HG03575 (cell line): ENCODE data around the gene CLEC4E.
"Not testable (repeated sequence)": the region's sequence is repeated elsewhere in the genome, so short reads cannot be mapped to it uniquely, and the experiment has no call there.

ENCODE experiments used
- ATAC-seq: cut with Tn5 transposase; IDR thresholded peaks from one replicate; pipeline ENCODE4 v1.9.1; 2021; ENCODE audit not compliant: unreplicated experiment, insufficient number of reproducible peaks, low FRiP score; ENCODE audit errors: extremely low read depth

Gene CLEC4E, protein sequence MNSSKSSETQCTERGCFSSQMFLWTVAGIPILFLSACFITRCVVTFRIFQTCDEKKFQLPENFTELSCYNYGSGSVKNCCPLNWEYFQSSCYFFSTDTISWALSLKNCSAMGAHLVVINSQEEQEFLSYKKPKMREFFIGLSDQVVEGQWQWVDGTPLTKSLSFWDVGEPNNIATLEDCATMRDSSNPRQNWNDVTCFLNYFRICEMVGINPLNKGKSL

DNA sequence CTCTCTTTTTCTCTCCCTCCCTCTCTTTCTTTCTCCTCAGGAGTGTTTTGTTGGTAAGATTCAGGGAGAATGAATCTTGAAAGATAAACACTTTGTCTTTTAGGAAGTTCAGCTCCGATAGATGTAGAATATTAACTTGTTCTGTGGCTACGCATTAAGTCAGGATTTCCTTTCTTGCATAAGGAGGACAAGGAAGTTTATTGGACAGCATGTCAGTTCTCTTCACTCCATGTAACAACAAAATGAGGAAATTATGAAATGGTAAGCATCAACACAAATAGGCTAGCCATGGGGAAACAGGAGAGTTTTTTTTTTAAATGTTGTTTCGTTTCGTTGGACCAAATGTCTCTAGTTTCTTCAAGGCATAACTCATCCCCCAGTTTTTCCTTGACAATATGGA lies at the start of gene CLEC4E:
Gene CLEC4E (minus strand): TSS at position 75 of the 400 bp plus-strand sequence. CDS start 108 bp downstream, outside the sequence.
- ATAC-seq: not testable (repeated sequence)

DNA sequence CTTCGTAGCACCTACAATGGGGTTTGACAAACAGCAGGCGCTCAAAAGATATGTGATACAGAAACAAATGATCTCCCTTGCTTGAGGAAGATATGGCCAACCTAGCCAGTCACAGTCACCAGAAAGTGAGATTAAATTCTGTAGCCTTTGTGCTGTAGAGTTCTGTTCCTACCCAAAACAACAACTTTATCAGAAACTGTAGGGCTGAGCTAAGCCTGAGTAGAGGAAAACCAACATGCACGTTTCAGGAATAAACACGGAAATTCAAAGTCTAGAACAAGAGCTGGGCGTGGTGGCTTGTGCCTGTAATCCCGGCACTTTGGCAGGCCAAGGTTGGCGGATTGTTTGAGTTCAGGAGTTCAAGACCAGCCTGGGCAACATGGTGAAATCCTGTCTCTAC lies 49.0 kb upstream of the CLEC4E start:
- no peak for ATAC-seq

DNA sequence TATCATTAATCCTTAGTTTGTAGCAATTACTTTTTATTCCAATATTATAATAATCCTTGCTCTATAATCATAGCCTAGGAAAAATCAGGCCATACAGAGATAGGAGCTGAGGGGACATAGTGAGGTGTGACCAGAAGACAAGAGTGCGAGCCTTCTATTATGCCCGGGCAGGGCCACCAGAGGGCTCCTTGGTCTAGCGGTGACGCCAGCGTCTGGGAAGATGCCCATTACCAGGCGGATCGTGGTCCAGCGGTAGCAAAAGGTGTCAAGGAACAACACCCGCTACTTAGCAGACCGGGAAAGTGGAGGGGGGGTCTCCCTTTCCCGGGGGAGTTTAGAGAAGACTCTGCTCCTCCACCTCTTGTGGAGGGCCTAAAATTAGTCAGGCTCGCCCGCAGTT lies 43.8 kb upstream of the CLEC4E start:
- ATAC-seq: not testable (repeated sequence)

DNA sequence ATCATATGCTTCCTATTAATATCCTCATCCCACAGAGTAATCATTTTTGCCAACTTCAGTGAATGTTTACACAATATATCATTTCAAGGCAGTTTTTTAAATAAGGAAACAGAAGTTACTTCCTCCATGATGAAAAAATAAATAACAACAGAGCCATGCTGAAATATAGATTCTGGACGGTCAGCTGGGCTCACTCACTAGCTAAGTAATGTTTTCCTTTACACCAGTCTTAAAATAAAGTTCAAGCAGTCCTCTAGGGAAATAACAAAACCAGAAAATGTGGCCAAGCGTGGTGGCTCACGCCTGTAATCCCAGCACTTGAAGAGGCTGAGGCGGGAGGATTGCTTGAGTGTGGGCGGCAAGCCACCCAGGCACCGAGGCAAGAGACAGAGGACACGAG lies 43.3 kb upstream of the CLEC4E start:
- no peak for ATAC-seq

DNA sequence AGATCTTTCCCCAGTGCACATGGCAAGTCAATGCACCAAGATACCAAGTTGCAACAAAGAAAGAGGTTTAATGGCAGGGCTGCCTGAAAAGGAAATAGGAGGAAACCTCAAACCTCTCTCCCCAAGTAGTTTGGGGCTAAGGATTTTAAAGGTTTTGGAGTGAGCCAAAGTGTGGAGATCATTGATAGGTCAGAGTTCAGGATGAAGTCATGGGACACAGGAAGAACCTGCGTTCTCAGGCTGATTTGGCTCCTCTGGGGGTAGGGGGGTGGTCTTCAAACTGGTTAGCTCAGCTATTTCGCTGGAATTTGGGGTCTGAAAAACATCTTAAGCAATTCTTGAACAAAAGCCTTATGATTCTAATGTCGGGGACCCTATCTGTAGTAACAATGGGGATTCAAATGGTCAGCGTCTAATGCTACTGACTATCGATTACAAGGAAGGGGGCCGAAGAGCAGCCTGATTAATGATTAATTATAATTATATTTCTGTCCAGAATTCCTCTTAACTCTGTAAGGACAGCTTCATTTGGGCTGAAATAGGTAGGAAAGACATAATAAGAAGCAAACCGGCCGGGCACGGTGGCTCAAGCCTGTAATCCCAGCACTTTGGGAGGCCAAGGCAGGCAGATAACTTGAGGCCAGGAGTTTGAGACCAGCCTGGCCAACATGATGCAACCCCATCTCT lies 40.5 kb upstream of the CLEC4E start:
- no peak for ATAC-seq

DNA sequence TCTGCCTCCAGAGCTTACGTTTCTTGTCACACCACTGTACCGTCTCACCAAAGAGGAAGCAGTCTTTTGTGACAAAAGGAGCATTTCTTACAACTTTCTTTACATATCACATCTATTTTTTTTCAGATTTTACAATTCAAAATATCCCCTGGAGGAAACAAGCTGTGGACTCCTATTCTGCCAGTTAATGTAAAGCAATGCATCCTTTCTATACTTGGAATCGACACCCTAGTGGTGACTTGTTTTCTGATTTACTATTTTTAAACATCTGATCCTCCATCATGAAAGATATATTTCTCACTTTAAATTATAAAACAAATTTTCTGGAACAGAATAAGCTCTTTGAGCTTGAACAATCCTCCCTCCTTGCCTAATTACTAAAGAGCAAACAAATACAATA lies 37.2 kb upstream of the CLEC4E start:
- ATAC-seq: no peak

DNA sequence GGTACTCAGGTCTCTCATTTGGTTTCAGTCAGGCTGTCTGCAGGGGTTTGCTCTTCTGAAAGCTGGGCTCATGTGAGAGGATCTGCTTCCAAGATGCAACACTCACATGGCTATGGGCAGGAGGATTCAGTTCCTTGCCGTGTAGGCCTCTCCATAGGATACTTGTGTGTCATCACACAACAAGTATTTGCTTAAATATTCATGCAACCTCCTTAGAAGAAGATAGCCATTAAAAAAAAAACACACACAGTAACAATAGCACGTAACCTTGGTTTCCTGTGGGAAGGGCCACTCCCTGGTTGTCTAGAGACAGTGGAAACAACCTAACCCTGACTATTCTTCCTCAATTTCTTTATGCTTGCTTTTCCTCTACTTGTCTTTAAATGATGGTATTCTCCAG lies 31.8 kb upstream of the CLEC4E start:
- ATAC-seq: no peak

DNA sequence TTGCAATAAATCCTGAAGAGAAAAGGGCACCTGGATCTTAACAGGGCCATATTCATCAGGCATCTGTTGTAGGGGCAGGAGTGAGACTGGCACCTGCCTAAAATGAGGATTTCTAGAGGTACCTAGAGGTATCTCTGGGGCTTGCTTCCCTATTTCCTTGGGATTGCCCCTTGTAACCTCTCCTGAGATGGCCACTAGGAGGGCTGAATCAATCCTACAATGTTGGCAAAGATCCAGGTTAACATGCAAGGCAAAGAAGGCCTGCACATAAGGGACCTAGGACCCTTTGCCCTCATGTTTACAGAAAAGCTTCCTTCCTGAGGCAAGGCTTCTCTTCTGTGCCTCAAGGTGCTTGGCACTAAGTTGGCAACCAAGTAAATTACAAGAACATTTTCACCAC lies 25.8 kb upstream of the CLEC4E start:
- no peak for ATAC-seq

DNA sequence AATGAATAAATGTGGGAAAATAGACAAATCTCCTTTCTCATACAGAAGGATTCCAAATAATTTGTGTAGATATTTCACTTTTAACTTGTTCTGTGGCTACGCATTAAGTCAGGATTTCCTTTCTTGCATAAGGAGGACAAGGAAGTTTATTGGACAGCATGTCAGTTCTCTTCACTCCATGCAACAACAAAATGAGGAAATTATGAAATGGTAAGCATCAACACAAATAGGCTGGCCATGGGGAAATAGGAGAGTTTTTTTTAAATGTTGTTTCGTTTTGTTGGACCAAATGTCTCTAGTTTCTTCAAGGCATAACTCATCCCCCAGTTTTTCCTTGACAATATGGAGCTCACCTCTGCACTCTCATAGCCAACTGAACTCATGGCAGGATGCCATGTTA lies 25.3 kb upstream of the CLEC4E start:
- ATAC-seq: not testable (repeated sequence)

DNA sequence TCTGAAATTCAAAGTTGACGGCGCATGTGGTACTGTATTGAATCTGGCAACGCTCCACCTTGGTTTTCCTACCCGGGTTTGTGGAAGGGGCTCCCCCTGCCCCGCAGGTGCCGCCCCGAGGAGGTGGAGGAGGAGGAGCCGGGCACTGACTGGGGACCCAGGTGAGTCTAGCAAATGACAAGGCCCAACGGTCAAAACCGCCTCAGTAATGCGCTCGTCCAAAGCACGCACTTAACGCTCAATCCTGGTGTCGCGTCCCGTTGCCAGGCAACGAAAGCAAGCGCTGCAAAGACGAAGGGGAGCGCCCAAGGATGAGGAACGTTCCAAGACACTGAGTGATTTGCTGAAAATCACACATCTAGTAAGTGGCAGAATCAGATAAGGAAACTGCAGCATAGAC lies 24.0 kb upstream of the CLEC4E start:
- no peak for ATAC-seq

DNA sequence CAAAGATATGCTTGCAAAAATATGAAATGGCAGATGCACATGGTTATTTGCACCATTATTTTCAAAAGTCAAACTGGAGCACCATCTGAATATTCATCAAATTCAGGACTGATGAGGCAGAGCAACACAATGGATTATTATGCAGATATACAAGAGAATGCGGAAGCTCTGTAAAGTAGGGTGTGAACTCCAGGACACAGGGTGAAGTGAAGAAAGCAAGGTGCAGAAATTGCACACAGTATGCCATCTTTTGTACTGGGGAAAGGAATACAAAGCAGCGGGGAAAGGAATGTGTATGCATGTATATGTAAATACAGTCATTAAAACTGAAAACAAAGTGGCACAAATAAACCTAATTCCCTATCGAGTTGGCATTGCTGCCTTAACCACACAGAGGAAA lies 22.7 kb upstream of the CLEC4E start:
- ATAC-seq: no peak

DNA sequence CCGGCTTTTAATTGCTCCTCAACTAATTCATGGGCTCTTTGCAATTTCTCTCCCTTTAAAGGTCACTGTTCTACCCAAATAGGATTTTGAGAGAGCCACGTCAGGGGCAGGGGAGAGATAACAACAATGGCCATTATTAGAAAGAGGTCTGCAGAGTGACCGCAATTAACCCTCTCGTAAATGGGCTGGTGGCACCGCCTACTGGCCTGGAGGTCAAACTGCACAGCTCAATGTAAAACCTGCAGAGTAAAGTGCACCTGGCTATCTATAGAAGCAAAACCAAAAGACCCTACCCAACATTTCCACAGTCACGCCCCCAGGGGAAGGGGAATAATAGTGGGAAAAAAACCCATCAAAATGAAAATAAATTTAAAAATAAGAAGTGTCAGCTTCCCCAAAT lies 21.6 kb upstream of the CLEC4E start:
- ATAC-seq: no peak

DNA sequence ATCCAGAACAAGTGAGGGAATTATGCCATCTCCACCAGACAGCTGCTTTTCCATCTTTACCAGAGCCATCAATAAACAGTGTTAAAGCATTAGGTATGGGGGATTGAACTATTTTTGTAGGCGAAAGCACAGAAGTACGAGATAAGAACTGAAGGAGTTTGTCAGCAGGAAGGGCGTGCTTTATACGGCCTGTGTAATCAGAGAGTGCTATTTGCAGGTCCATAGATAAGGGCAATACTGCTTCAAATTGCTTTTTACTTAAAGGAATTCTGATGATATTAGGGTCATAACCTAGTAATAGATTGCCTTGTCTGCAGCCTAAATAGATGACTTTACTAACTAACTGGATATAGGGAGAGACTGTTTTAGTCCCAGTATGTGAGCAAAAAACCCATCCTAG lies 20.3 kb upstream of the CLEC4E start:
- ATAC-seq: no peak

DNA sequence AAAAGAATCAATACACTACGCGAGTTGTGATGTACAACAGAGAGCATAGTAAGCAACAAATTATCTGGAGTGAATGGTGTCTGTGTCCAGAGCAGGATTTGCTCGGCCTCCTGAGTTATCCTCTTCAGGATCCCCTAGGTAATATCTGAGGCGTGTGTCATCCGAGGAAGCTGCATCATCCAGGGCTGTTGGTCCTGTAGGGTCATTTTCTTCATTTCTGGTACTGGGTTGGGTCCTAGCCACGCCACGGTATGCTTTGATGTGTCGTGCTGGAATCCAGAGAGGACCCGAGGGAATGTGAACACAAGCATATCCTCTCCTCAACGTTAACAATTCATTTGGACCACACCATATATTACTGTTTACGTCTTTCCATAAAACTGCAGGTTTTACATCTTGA lies 19.0 kb upstream of the CLEC4E start:
- no peak for ATAC-seq

DNA sequence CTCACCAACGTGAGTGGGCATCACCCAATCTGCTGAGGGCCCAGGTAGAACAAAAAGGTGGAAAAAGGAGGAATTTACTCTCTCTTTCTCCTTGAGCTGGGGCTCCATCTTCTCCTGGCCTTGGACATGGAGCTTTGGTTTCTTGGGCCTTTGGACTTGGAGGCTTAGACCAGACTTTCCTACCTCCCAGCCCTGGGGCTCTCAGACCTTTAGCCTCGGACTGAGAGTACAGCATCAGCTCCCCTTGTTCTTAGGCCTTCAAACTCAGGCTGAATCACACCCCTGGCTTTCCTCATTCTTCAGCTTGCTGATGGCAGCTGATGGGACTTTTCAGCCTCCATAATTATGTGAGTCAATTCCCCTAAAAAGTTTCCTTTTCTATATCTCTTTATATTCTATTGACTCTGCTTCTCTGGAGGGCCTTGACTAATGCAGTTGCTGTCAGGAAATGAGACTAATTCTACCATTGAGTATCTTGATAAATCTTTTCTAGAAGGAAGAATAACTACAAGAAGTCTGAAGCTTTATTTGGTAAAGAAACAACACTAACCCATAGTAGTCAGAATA lies 15.9 kb upstream of the CLEC4E start:
- no peak for ATAC-seq

DNA sequence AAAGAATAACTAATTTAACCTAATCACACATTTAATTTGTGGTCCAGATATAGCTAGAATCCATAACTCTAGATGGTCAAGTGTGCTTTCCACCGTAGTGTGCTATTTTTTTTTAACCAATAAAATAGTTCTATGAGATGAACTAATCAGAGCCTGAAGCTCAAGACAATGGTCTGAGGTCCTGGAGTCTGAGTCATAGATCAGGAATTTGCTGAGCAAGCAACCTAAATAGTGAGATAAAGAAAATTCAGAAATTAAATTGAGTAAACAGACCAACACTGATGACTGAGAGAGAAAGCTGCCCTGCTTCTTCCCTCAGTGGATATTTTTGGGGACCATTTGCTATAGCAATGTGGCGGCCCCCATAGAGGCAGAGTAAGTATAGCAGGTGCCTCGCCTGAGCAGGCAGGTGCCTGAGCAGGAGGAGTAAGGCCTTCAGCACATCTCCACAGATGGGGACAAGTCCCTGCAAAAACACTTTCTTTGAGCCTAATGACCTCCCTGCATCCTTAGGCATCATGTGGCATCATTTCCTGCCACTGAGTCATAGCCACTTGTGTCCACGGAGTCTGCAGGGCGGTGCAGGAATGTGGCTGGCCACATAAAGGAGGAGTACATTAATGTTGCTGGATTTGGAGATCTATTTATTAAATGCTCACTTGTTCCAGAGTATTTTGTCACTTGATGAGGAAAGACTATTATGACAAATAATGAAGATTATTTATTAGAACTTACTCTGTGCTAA lies 13.9 kb upstream of the CLEC4E start:
- no peak for ATAC-seq

DNA sequence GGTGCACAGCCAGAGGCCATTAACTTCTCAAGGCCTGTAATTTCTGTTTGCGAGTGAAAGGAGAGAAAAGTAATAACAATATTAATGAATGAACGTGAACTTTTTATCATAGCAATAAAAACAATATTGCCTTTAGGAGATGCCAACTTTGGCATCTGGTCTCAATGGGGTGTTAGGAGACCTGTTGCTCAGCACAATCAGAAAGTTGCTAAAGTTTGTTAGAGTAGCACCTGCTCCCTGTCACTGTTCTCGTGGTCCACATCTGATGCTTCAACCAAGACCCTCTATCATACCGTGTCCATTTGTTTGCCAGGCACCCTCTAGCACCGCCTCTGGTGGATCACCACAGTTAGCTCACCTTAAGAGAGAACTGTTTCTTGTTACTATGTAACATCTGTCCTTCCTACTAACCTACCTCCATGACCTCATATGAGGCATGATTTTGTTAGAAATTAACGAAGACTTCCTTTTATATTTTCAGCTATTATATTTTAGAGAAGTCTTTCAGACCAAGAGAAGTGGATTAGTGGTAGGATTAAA lies 12.5 kb upstream of the CLEC4E start:
- no peak for ATAC-seq

DNA sequence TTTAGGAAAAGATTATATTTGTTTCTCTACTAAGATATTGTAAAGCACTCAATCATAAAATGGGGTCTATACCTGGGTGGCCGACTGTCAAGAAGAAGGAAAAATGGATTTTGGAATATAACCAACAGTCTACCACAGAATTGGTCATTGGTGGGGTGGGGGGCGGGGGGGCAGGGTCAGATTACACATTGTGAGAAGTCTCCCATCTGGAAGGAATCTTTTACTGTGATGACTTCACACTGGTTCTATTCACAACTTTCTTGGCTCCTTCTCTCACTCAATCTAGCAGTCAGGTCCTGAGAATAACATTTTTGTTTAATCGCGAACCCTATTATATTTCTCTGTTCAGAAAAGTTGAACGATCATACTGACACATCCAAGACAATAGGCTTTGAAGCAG lies 8.7 kb upstream of the CLEC4E start:
- no peak for ATAC-seq

DNA sequence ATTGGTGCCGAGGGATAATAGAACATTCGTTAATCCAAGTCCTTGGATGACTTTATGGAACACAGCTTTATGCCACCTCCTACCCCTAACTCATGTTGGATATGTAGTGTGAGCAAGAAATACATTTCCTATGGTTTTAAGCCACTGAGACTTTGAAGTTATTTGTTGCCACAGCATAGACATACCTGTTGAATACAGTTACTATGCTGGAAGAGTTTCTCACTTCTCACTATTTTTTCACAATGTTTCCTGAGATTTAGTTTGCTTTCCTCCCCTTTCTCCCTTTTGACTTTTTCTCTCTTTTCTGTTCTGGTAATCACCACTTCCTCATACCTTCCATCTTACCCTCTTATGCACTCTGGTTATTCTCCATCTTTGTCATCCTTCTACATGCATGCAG lies 7.5 kb upstream of the CLEC4E start:
- no peak for ATAC-seq

DNA sequence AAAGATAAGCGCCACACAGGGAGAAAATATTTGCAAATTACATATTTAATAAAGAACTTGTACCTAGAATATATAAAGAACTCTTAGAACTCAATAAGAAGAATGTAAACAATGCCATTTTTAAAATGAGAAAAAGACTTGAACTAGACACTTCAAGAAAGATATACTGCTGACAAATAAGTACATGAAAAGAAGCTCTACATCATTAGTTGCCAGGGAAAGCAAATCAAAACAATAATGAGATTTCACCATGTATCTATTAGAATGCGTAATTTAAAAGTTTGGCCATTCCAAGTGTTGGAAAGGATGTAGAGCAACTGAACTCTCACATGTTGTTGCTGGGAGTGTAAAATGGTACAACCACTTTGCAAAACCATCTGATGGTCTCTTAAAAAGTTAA lies 6.9 kb upstream of the CLEC4E start:
- ATAC-seq: no peak
